ENCODE data around the gene RAE1. TPM values are rescaled to one million over a fixed set of nuclear protein-coding genes. Genes with fewer than 3 reads are reported as not detected.

The RAE1 gene
- total and polyA plus RNA-seq, 2 of the 8 experiments (the other 6 are each of a cell fraction or from before 2014, with no cell fraction given) = 35.9 to 44.9 TPM

- Histone ChIP-seq H3K4ac (replicated peaks; ENCODE audit: insufficient read length, low read depth, low read length) (no peak overlapping the region), H3K18ac (ENCODE audit: extremely low read depth, low read length) (no peak overlapping the region), H3K4me1 (replicated peaks in 1 of 4; ENCODE audit: control insufficient read depth in 3 of 4, insufficient read depth in 4 of 4, low read length in 3 of 4) (peaks cover 0 to 9% (median 4%) of the 10 kb centered on the region in 4 experiments; a peak in 5 of 7 replicates), H3K36me3 (ENCODE audit: control insufficient read depth in 2 of 4, insufficient read depth in 4 of 4, low read length in 3 of 4) (peaks cover 10 to 25% (median 16%) of the 10 kb centered on the region in 4 experiments), H3K14ac (ENCODE audit: insufficient read length) (no peak overlapping the region), H2AFZ (ENCODE audit: low read length) (no peak overlapping the region), H3K27me3 (replicated peaks in 1 of 4; ENCODE audit: control insufficient read depth in 3 of 4, extremely low read depth in 1 of 4, insufficient read depth in 3 of 4, low read length in 3 of 4) (no peaks in the 10 kb centered on the region), H2AK5ac (ENCODE audit: low read depth, low read length) (no peak overlapping the region), H3K4me3 (ENCODE audit: extremely low read depth in 1 of 4, insufficient read depth in 2 of 4, low read depth in 3 of 4, low read length in 4 of 4) (no peak overlapping the region), H3K23ac (ENCODE audit: insufficient read length) (no peak overlapping the region), H4K91ac (replicated peaks; ENCODE audit: insufficient read length, low read length) (no peak overlapping the region), H4K8ac (ENCODE audit: extremely low read depth, insufficient read depth, low read length) (no peak overlapping the region), H2BK15ac (ENCODE audit: low read length) (no peak overlapping the region), H3K4me2 (ENCODE audit: insufficient read depth in 1 of 2, low read depth in 2 of 2, low read length in 2 of 2) (peak overlapping the region in 1 of 2 experiments; percentile 85; a peak in 1 of 4 replicates), H3K79me2 (ENCODE audit: control insufficient read depth in 1 of 2, insufficient read depth in 2 of 2, low read length in 2 of 2) (peaks cover 17 to 33% of the 10 kb centered on the region in 2 experiments), H2BK120ac (replicated peaks; ENCODE audit: low read depth, low read length) (no peak overlapping the region), H3K27ac (ENCODE audit: low read depth, low read length) (no peak overlapping the region), H3K9me3 (ENCODE audit: insufficient read depth in 2 of 2, low read depth in 1 of 2, low read length in 1 of 2) (no peaks in the 10 kb centered on the region), H4K20me1 (replicated peaks in 1 of 2; ENCODE audit: control insufficient read depth in 1 of 2, insufficient read depth in 2 of 2, low read length in 2 of 2) (peaks cover 0 to 3% of the 10 kb centered on the region in 2 experiments), H2BK12ac (ENCODE audit: low read depth, low read length) (no peak overlapping the region), H3K9ac (replicated peaks in 1 of 4; ENCODE audit: extremely low read depth in 1 of 4, low read depth in 3 of 4, low read length in 3 of 4) (no peak overlapping the region), H2BK5ac (ENCODE audit: low read depth, low read length) (no peak overlapping the region), H3K79me1 (ENCODE audit: low read depth, low read length) (peaks cover 17% of the 10 kb centered on the region), H3K56ac (replicated peaks; ENCODE audit: insufficient read length, low read depth, low read length) (no peak overlapping the region), H4K5ac (ENCODE audit: insufficient read length, low read depth, low read length) (no peak overlapping the region), H3K23me2 (ENCODE audit: low read depth, low read length) (peaks cover 5% of the 10 kb centered on the region; the same call in 1 of the 2 replicates), H2BK20ac (ENCODE audit: low read length) (no peak overlapping the region)
- WGBS, 2 experiments (ENCODE audit: extremely low coverage in 1 of 2, insufficient coverage in 1 of 2, insufficient read length in 1 of 2, insufficient replicate concordance in 2 of 2, low coverage in 1 of 2, low lambda C conversion rate in 2 of 2, missing lambda C conversion rate in 1 of 2) = 94% methylated on average over 16 of the region's 16 CpGs; no CpG with 5 or more reads in 1 of the 2 experiments
- CTCF ChIA-PET (ENCODE audit: partially characterized antibody) = interaction anchor here (1.0 to 6.5 kb wide), 7 partner anchors 17 to 260 kb away, joined by 3 to 83 read pairs (median 6); partner anchors contain the start of gene SPO11
- DNase-seq (ENCODE audit: low read depth in 1 of 2, low spot score in 2 of 2) = no peak
- POLR2A ChIA-PET (ENCODE audit: partially characterized antibody) = interaction anchor here (3.4 kb wide), 1 partner anchor 40 kb away, joined by 10 read pairs; the partner anchor contains the start of gene RBM38
- FAIRE-seq = no peak
- TF ChIP-seq CTBP2 (IDR thresholded peaks at IDR 0.05; ENCODE audit: borderline replicate concordance, insufficient read depth, insufficient read length, low read length) = no peak
- no peak for TF ChIP-seq RBBP5 (IDR thresholded peaks at IDR 0.05; ENCODE audit: borderline replicate concordance, low read depth, low read length)
- TF ChIP-seq SIN3A (conservative IDR thresholded peaks at IDR 0.05 in 1 of 2, IDR thresholded peaks at IDR 0.05 in 1 of 2; ENCODE audit: low read depth in 1 of 2, low read length in 2 of 2) = no peak
Observed at GRCh38 chr20:57350081-57350710, 859 bp upstream of the RAE1 start.

Measured in H1 (cell line).